ENCODE data around the gene PABPN1L. TPM values are rescaled to one million over a fixed set of nuclear protein-coding genes. Genes with fewer than 3 reads are reported as not detected.

The PABPN1L gene
- total RNA-seq, 1 donor = not detected

DNA sequence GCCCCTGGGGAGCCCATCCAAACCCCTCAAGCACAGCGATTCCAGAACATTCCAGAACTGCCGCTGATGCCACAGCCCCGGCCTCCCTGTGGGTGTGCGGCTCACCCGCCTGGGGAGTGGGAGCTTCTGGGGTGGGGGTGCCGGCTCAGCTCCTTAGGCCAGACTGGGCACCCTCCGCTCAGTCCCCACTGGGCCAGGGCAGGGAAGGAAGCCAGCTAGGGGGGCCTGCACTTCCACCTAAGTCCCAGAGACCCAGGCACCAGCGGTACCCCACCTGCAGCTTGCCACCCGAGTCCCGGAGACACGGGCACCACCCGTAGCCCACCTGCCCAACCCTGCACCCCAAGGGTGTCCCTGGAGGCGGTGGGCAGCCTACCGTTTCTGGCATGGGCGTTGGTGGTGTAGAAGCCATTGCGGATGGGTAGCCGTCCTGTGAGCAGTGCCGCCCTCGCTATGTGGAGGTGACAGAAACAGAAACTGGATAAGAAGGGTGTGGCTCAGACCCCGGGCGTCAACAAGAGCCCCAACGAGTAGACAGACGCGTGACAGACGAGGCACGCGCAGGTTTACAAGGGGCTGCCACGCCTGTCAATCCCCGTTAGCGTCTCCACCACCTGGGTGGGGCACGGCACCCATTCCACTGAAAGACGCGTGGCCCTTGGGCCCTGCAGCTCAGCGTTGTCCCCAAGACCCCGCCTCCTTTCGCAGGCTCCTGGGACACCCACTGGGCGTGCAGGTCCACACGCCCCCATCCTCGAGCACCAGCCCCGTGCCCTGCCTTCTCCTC lies 24.7 kb downstream of the PABPN1L start:
- H3K4me3 ChIP-seq (ENCODE audit: low read depth, low read length) = no peak overlapping the region
- DNase-seq (ENCODE audit: low read depth) = no peak
- no peak for TF ChIP-seq CTCF (IDR thresholded peaks at IDR 0.05; ENCODE audit: insufficient read depth, low read length)

GRCh38 chr16:88840600-88841215 lies 25.8 kb downstream of the PABPN1L start:
- DNase-seq (ENCODE audit: low read depth) = no peak
- no peak for TF ChIP-seq CTCF (IDR thresholded peaks at IDR 0.05; ENCODE audit: insufficient read depth, low read length)
- H3K4me3 ChIP-seq (ENCODE audit: low read depth, low read length) = no peak overlapping the region

- DNase-seq (ENCODE audit: low read depth) = no peak
- H3K4me3 ChIP-seq (ENCODE audit: low read depth, low read length) = no peak overlapping the region
- TF ChIP-seq CTCF (IDR thresholded peaks at IDR 0.05; ENCODE audit: insufficient read depth, low read length) = no peak
Observed at GRCh38 chr16:88839745-88840599, 26.5 kb downstream of the PABPN1L start.

- no peak for DNase-seq (ENCODE audit: low read depth)
- no peak for TF ChIP-seq CTCF (IDR thresholded peaks at IDR 0.05; ENCODE audit: insufficient read depth, low read length)
- no peak overlapping the region for H3K4me3 ChIP-seq (ENCODE audit: low read depth, low read length)
Observed at GRCh38 chr16:88839026-88839529, 27.4 kb downstream of the PABPN1L start.

DNA sequence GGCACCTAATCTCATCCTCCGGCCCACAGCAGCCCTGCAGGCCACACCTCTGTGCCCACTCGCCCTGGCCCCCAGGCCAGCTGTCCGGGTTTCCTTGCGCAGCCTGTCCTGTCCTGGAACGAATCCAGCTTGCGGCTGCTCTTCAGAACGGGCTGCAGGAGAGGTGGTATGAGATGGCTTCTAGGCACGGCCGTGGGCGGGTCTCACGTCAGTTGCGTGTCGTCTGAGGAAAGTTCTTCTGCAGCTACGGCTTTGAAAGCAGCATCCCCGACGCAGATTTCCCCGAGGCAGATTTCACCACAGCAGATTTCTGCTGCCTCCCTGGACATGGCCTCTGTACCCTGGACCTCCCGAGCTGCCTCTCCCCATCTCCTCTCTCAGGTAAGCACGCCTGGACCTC lies 27.9 kb downstream of the PABPN1L start:
- no peak overlapping the region for H3K4me3 ChIP-seq (ENCODE audit: low read depth, low read length)
- no peak for DNase-seq (ENCODE audit: low read depth)
- TF ChIP-seq CTCF (IDR thresholded peaks at IDR 0.05; ENCODE audit: insufficient read depth, low read length) = no peak

DNA sequence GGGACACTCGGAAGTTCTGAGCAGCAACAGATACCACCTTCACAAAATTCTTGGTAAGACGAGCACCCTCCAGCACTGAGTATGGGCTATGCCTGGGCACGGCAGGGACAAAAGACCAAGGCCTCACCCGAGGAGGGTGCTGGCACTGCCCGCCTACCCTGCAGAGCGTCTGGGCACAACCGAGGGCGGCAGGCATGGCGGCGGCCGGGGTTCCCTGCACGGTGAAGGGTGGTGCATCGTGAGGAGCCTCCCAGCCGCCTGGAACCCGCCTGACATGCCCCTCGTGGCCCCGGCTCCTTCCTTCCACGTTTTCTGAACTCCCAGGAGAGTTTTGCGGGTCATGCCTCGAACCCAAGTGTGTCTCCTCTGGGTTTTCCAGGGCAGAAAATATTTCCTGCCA lies 28.7 kb downstream of the PABPN1L start:
- no peak overlapping the region for H3K4me3 ChIP-seq (ENCODE audit: low read depth, low read length)
- no peak for TF ChIP-seq CTCF (IDR thresholded peaks at IDR 0.05; ENCODE audit: insufficient read depth, low read length)
- DNase-seq (ENCODE audit: low read depth) = no peak

All from fibroblast of the aortic adventitia (primary cell).